ENCODE results near the gene BICD1. TPM values are rescaled to one million over a fixed set of nuclear protein-coding genes. Genes with fewer than 3 reads are reported as not detected.

The BICD1 gene
- total RNA-seq, 4 donors from 2014 or later, result 1.5 to 4.5 (median 2.4) TPM

DNA sequence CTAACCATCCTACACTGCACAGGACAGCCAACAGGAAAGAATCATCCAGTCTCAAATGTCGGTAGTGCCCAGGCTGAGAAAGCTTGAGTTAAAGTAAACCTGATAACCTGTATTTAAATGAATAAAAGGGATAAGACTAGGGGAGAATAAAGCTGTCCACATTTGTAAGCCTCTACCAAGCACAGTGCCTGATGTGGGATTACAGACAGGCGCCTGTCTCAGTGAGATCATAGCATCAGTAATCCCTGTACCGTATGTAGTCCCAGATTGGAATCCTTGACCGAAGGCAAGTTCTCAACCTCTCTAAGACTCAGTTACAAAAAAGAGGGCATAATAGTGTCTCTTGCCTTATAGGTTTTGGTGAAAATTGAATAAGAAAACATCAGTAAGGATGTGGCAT is 59.9 kb downstream of the BICD1 start:
- intact Hi-C loops (cut with DNase I; ENCODE audit: low total_unique reads), result no loop called here
- WGBS, 2 donors, result 93 to 100% methylated on average over 4 of the region's 4 CpGs
- TF ChIP-seq POLR2A (IDR thresholded peaks at IDR 0.05) (no peak), CTCF (IDR thresholded peaks at IDR 0.05) (no peak)

GRCh38 chr12:32170437-32170998 is 63.9 kb downstream of the BICD1 start:
- no peak for DNase-seq (ENCODE audit: low spot score in 2 of 2)
- 86 to 91% methylated on average over 6 of the region's 6 CpGs for WGBS, 2 donors

More for the DNA sequence above, 59.9 kb downstream of the BICD1 start:
- H3K4me3 ChIP-seq (ENCODE audit: low read depth, poor library complexity, severe bottlenecking), result no peak overlapping the region
- no peak for DNase-seq (ENCODE audit: low spot score in 2 of 2)

DNA sequence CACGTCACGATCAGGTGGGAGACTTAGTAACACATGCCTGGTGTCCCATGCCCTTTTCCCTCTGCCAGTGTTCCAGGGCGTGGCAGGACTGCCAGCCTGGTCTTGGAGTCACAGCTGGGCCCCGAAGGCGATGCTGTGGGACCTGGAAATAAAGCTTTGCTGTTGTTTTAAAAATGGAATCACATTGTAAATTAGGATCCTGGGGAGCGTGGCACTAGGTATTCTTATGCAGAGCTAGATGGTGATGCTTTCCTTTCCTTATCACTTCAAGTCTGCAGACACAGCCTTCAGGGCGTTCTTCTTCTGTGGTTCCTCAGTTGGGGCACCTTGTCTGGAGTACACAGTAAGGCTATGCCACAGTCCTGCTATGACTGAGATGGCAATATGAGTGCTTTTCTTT is 64.6 kb downstream of the BICD1 start:
- intact Hi-C loops (cut with DNase I; ENCODE audit: low total_unique reads), result no loop called here
- WGBS, 2 donors, result 78 to 81% methylated on average over 7 of the region's 7 CpGs
- no peak for DNase-seq (ENCODE audit: low spot score in 2 of 2)
- no peak overlapping the region for H3K4me3 ChIP-seq (ENCODE audit: low read depth, poor library complexity, severe bottlenecking)
- TF ChIP-seq CTCF (IDR thresholded peaks at IDR 0.05), result no peak
- no peak for TF ChIP-seq POLR2A (IDR thresholded peaks at IDR 0.05)

More at GRCh38 chr12:32170437-32170998, 63.9 kb downstream of the BICD1 start:
- H3K4me3 ChIP-seq (ENCODE audit: low read depth, poor library complexity, severe bottlenecking), result no peak overlapping the region
- intact Hi-C loops (cut with DNase I; ENCODE audit: low total_unique reads), result no loop called here
- no peak for TF ChIP-seq POLR2A (IDR thresholded peaks at IDR 0.05)
- no peak for TF ChIP-seq CTCF (IDR thresholded peaks at IDR 0.05)

- DNase-seq (ENCODE audit: low spot score in 2 of 2), result no peak
- intact Hi-C loops (cut with DNase I; ENCODE audit: low total_unique reads), result no loop called here
- TF ChIP-seq CTCF (IDR thresholded peaks at IDR 0.05), result no peak
- TF ChIP-seq POLR2A (IDR thresholded peaks at IDR 0.05), result no peak
- WGBS, 2 donors, result 100% methylated on average over 2 of the region's 2 CpGs
- no peak overlapping the region for H3K4me3 ChIP-seq (ENCODE audit: low read depth, poor library complexity, severe bottlenecking)
Measured at GRCh38 chr12:32176606-32177005, 70.0 kb downstream of the BICD1 start.

DNA sequence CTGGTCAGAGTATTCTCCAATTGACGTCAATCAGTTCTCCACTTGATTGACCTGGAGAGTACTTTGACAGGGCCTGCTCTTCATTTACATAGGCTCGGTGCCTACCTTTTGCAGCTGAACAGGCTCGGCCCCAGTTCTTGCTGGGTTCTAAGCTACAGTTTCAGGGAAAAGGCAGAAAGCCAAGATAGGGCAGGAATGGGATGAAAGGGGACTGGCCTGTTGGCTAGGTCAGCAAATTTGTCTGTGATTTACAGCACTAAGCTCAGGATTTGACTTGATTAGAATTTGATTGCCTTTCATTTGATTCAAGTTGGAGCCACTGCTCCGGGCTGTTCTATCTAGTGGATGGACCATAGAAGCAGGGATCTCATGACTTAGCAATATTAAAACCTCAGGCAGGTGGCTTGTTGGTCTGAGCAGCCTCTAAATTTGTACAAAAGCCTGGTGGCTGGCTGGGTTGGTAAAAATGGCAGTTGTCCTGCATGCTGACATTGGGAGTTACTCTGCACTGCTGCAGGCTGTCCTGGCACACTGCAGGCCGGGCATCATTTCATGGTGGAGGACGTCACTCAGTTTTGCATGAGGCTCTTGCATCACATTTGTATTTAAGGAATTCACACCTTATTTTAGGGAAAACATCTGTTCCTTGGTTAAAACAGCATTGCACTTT is 71.8 kb downstream of the BICD1 start:
- WGBS, 2 donors, result 78 to 81% methylated on average over 6 of the region's 6 CpGs
- no peak for DNase-seq (ENCODE audit: low spot score in 2 of 2)
- intact Hi-C loops (cut with DNase I; ENCODE audit: low total_unique reads), result no loop called here
- H3K4me3 ChIP-seq (ENCODE audit: low read depth, poor library complexity, severe bottlenecking), result no peak overlapping the region
- TF ChIP-seq CTCF (IDR thresholded peaks at IDR 0.05) (no peak), POLR2A (IDR thresholded peaks at IDR 0.05) (no peak)
